Neural crest cell (in vitro differentiated cells): Measurements from ENCODE around the gene NTS. TPM values are rescaled to one million over a fixed set of nuclear protein-coding genes. Genes with fewer than 3 reads are reported as not detected.

ENCODE experiments used
- DNase-seq: peaks from one replicate; pipeline ENCODE4 v3.0.0; 2021; ENCODE audit warnings: low read depth, mixed read lengths, low spot score
- H3K27ac Mint-ChIP-seq: one replicate; pipeline ENCODE4 v1.8.0; 2021; ENCODE audit warnings: mild to moderate bottlenecking, mixed read lengths; ENCODE audit not compliant: unreplicated experiment
- H3K27me3 Mint-ChIP-seq: 2 replicates; pipeline ENCODE4 v1.8.0; 2021; ENCODE audit warnings: low read depth, mild to moderate bottlenecking, mixed read lengths
- H3K36me3 Mint-ChIP-seq: 2 replicates; pipeline ENCODE4 v1.8.0; 2021; ENCODE audit warnings: low read depth, mild to moderate bottlenecking, mixed read lengths
- H3K4me1 Mint-ChIP-seq: 2 replicates; pipeline ENCODE4 v1.8.0; 2021; ENCODE audit warnings: mixed read lengths
- H3K4me3 Mint-ChIP-seq: one replicate; pipeline ENCODE4 v1.8.0; 2021; ENCODE audit warnings: mild to moderate bottlenecking, mixed read lengths
- H3K9me3 Mint-ChIP-seq: 2 replicates; pipeline ENCODE4 v1.8.0; 2021; ENCODE audit warnings: mixed read lengths
- total RNA-seq: library from RNA; stranded (reverse); gene quantifications from 2 replicates; pipeline ENCODE4 v1.2.1, GENCODE V29; 2021
- TF ChIP-seq, protein P1 (sequence below): fragments of 200-600 bp; sonication (generic); conservative IDR thresholded peaks from 2 replicates; pipeline ENCODE4 v1.5.0; 2021; ENCODE audit warnings: antibody characterized with exemption, mild to moderate bottlenecking

The NTS gene
- total RNA-seq, 1 donor from 2014 or later = 0.40 TPM

DNA sequence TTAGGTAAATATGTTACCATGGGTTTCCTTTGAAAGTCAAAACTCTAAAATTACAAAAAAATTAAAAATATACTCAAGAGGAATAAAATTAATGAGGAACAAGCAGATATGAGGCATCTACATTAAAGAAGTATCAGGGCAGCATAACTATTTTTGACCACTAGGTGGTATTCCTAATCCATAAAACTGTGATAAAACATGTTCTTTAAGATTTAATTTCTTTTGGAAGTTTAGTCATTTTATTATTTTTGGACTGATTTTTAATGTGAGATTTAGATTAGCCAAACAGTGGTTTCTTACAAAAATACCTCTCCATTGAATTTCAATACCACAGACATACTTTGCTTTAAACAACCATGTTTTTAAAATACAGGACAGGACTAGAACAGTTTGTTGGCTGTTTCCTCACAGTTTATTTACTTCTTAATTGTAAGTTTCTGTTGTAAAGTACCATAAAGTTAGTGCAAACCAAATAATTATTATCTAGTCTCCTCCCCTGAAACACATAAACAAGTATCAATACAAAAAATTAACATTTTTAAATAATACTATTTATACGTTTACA is 49.8 kb downstream of the NTS start:
- no peak for DNase-seq
- TF ChIP-seq, protein P1, sequence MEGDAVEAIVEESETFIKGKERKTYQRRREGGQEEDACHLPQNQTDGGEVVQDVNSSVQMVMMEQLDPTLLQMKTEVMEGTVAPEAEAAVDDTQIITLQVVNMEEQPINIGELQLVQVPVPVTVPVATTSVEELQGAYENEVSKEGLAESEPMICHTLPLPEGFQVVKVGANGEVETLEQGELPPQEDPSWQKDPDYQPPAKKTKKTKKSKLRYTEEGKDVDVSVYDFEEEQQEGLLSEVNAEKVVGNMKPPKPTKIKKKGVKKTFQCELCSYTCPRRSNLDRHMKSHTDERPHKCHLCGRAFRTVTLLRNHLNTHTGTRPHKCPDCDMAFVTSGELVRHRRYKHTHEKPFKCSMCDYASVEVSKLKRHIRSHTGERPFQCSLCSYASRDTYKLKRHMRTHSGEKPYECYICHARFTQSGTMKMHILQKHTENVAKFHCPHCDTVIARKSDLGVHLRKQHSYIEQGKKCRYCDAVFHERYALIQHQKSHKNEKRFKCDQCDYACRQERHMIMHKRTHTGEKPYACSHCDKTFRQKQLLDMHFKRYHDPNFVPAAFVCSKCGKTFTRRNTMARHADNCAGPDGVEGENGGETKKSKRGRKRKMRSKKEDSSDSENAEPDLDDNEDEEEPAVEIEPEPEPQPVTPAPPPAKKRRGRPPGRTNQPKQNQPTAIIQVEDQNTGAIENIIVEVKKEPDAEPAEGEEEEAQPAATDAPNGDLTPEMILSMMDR = peak; percentile 91
- H3K27me3 Mint-ChIP-seq = no peaks in the 10 kb centered on the region
- H3K27ac Mint-ChIP-seq = no peak overlapping the region
- no peaks in the 10 kb centered on the region for H3K9me3 Mint-ChIP-seq
- H3K36me3 Mint-ChIP-seq = no peaks in the 10 kb centered on the region
- no peaks in the 10 kb centered on the region for H3K4me1 Mint-ChIP-seq
- H3K4me3 Mint-ChIP-seq = no peak overlapping the region

DNA sequence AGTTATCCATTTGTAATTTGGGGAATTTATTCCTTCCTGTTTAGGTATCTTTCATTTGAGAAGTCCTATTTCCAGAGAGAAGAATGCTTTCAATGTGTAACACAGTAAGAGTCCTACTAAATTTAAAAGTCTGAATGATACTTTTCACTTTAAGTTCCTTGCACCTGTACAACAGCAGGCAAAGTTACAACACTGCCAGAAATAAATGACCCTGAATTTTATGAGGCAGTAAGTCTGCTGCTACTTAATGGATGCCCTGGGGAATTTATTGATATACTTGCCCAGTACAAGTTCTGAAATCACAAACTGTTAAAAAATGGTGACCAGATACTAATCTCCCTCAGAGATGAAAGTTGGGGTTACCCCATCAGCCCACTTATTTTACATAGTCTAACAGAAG is 53.1 kb downstream of the NTS start:
- no peak for DNase-seq
- H3K9me3 Mint-ChIP-seq = peaks cover 2% of the 10 kb centered on the region
- no peak overlapping the region for H3K27ac Mint-ChIP-seq
- no peak overlapping the region for H3K4me3 Mint-ChIP-seq
- no peaks in the 10 kb centered on the region for H3K27me3 Mint-ChIP-seq
- H3K4me1 Mint-ChIP-seq = no peaks in the 10 kb centered on the region
- no peaks in the 10 kb centered on the region for H3K36me3 Mint-ChIP-seq
- TF ChIP-seq, protein P1 = no peak

Other genes with a start within 250 kb of the NTS start
- not detected in 2 replicates for gene RASSF9, start 37.9 kb upstream of the NTS start, total RNA-seq